Colonic mucosa (tissue), 4 donors: ENCODE data around the gene PDE10A. TPM values are rescaled to one million over a fixed set of nuclear protein-coding genes. Genes with fewer than 3 reads are reported as not detected.
A peak's percentile ranks its signal among the peaks of the same experiment; 100 is the strongest.

Source experiments
- DNase-seq: peaks from one replicate; pipeline ENCODE4 v3.0.0-alpha.2; 2020
- H3K27ac ChIP-seq: fragments of 200-600 bp; one replicate; pipeline ENCODE4 v1.8.0; 2021
- H3K27me3 ChIP-seq: fragments of 200-600 bp; one replicate; pipeline ENCODE4 v1.8.0; 2021
- H3K36me3 ChIP-seq: fragments of 200-600 bp; one replicate; pipeline ENCODE4 v1.8.0; 2021
- H3K4me1 ChIP-seq: fragments of 200-600 bp; one replicate; pipeline ENCODE4 v1.8.0; 2021; ENCODE audit warnings: mild to moderate bottlenecking
- H3K4me3 ChIP-seq: fragments of 200-600 bp; one replicate; pipeline ENCODE4 v1.8.0; 2021
- H3K9ac ChIP-seq, 2 donors: one replicate each; pipeline ENCODE4 v1.7.0; 2013; ENCODE audit warnings: control low read depth in 2 of 2, low read depth in 2 of 2, low read length in 2 of 2
- H3K9me3 ChIP-seq: fragments of 200-600 bp; one replicate; pipeline ENCODE4 v1.8.0; 2021
- intact Hi-C: fragments of 100-400 bp; cut with DNase I; formaldehyde crosslinking; loops from one replicate; pipeline ENCODE4 v1.14.1; 2022
- total RNA-seq, 2 donors: library from RNA; stranded (reverse); fragmentation: NEBNext Ultra II Directional in 1 of 2; extraction: Animal tissue kit (Norgen Biotek cat#: 25700) in 1 of 2; gene quantifications; one replicate each; pipeline ENCODE4 v1.2.1, GENCODE V29; 2021
- TF ChIP-seq, protein P1 (sequence below): fragments of 200-600 bp; IDR thresholded peaks from one replicate; pipeline ENCODE4 v1.8.0; 2022; ENCODE audit warnings: antibody characterized with exemption, mild to moderate bottlenecking
- donor health status: healthy.
- donor health status: DM: no; HTN: no; CAD: no.
- donor health status: DM: no; HTN: no; CAD: no.

Gene PDE10A
- total RNA-seq: 1 to 10 TPM in 1 of 2 donors, under 1 TPM in 1; 0.37 to 3.4 TPM

DNA sequence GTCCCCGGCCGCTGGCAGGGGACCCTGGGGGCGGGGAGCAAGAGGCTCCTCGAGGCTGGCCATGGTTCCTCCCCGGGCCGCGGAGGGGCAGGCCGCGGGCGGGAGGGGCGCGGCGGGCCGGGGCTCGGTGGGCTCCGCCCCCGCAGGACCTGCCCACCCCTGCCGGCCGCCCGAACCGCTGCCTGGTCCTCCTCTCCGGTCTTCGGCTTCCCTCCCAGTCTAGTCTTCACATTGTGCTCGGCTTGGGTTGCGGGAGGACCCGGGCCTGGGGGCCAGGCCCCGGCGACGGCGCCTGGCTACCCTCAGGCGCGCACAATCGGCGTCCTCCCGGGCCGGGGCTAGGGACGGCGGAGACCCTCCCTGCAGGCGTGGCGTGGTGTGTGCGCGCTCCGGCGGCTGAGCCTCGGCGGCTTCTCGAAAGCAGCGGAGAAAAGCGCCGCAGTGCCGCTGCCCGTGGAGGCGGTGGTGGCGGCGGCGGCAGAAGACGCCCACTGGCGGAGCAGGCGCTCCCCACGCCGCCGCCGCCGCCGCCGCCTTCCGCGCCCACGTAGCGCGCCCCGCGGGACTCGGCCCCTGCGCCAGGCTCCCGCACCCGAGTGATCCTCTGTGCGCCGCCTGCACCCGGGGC, at the start of gene PDE10A:
TSS of gene PDE10A (minus strand) at position 493 of the 628 bp plus-strand sequence. CDS start at position 63, 430 bp downstream.
- H3K9ac ChIP-seq: no peak within 1 kb of the TSS
- H3K36me3 ChIP-seq: no peaks in the 10 kb centered on the region
- no peaks in the 10 kb centered on the region for H3K4me1 ChIP-seq
- DNase-seq: no peak
- H3K4me3 ChIP-seq: peak within 1 kb of the TSS; percentile 25
- intact Hi-C loops: no loop called here
- no peak within 1 kb of the TSS for H3K27ac ChIP-seq
- H3K9me3 ChIP-seq: no peaks in the 10 kb centered on the region
- TF ChIP-seq, protein P1, sequence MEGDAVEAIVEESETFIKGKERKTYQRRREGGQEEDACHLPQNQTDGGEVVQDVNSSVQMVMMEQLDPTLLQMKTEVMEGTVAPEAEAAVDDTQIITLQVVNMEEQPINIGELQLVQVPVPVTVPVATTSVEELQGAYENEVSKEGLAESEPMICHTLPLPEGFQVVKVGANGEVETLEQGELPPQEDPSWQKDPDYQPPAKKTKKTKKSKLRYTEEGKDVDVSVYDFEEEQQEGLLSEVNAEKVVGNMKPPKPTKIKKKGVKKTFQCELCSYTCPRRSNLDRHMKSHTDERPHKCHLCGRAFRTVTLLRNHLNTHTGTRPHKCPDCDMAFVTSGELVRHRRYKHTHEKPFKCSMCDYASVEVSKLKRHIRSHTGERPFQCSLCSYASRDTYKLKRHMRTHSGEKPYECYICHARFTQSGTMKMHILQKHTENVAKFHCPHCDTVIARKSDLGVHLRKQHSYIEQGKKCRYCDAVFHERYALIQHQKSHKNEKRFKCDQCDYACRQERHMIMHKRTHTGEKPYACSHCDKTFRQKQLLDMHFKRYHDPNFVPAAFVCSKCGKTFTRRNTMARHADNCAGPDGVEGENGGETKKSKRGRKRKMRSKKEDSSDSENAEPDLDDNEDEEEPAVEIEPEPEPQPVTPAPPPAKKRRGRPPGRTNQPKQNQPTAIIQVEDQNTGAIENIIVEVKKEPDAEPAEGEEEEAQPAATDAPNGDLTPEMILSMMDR: no peak
- peaks cover 56% of the 10 kb centered on the region for H3K27me3 ChIP-seq

GRCh38 chr6:165708985-165709576, 46.0 kb upstream of the PDE10A start:
- no peak overlapping the region for H3K4me3 ChIP-seq
- DNase-seq: no peak
- H3K4me1 ChIP-seq: no peaks in the 10 kb centered on the region
- H3K9me3 ChIP-seq: no peaks in the 10 kb centered on the region
- H3K9ac ChIP-seq: no peak overlapping the region
- no peaks in the 10 kb centered on the region for H3K27me3 ChIP-seq
- TF ChIP-seq, protein P1: no peak
- intact Hi-C loops: no loop called here
- no peak overlapping the region for H3K27ac ChIP-seq
- no peaks in the 10 kb centered on the region for H3K36me3 ChIP-seq

- Histone ChIP-seq H3K9ac (no peak overlapping the region), H3K9me3 (no peaks in the 10 kb centered on the region), H3K27ac (no peak overlapping the region), H3K4me3 (no peak overlapping the region), H3K27me3 (no peaks in the 10 kb centered on the region), H3K4me1 (no peaks in the 10 kb centered on the region), H3K36me3 (no peaks in the 10 kb centered on the region)
- intact Hi-C loops: no loop called here
- TF ChIP-seq, protein P1: no peak
- no peak for DNase-seq
Observed at GRCh38 chr6:165707067-165707853, 44.2 kb upstream of the PDE10A start.

- Histone ChIP-seq H3K36me3 (no peaks in the 10 kb centered on the region), H3K9ac (no peak overlapping the region), H3K4me3 (no peak overlapping the region), H3K4me1 (no peaks in the 10 kb centered on the region), H3K27me3 (no peaks in the 10 kb centered on the region), H3K27ac (no peak overlapping the region), H3K9me3 (no peaks in the 10 kb centered on the region)
- TF ChIP-seq, protein P1: no peak
- no peak for DNase-seq
- intact Hi-C loops: no loop called here
Observed at GRCh38 chr6:165705941-165706340, 42.9 kb upstream of the PDE10A start.

GRCh38 chr6:165704045-165704748, 41.2 kb upstream of the PDE10A start:
- TF ChIP-seq, protein P1: no peak
- no peak for DNase-seq
- H3K9ac ChIP-seq: no peak overlapping the region
- no peaks in the 10 kb centered on the region for H3K4me1 ChIP-seq
- no peaks in the 10 kb centered on the region for H3K27me3 ChIP-seq
- H3K4me3 ChIP-seq: no peak overlapping the region
- intact Hi-C loops: no loop called here
- no peaks in the 10 kb centered on the region for H3K36me3 ChIP-seq
- no peaks in the 10 kb centered on the region for H3K9me3 ChIP-seq
- H3K27ac ChIP-seq: no peak overlapping the region
